HG02623 (cell line): ENCODE data around the gene ZBTB33.

Source experiments
- ATAC-seq: cut with Tn5 transposase; IDR thresholded peaks from one replicate; pipeline ENCODE4 v1.9.1; 2021; ENCODE audit warnings: moderate library complexity; ENCODE audit not compliant: unreplicated experiment

Gene ZBTB33

GRCh38 chrX:120262859-120263708 lies 12.5 kb downstream of the ZBTB33 start:
- no peak for ATAC-seq

DNA sequence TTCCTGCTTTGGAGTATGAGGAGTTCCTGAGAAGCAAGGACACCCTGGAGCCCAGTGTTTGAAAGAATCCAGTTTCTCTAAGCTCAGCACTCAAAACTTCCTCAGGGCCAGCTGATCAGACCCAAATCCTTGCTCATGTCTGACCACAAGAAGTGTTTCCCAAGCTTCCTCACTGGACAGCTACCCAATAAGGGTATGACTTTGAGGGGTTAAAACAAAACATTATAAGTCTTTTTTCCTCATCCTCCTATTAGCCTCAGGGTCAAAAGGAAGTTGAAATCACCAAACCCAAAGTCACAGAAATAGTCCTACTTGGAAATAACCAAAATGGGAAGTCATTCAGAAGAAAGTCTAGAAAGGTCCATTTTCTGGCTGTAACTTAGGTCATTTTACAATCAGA lies 13.7 kb downstream of the ZBTB33 start:
- no peak for ATAC-seq

- no peak for ATAC-seq
These were observed 18.9 kb downstream of the ZBTB33 start for GRCh38 chrX:120269373-120270035.

DNA sequence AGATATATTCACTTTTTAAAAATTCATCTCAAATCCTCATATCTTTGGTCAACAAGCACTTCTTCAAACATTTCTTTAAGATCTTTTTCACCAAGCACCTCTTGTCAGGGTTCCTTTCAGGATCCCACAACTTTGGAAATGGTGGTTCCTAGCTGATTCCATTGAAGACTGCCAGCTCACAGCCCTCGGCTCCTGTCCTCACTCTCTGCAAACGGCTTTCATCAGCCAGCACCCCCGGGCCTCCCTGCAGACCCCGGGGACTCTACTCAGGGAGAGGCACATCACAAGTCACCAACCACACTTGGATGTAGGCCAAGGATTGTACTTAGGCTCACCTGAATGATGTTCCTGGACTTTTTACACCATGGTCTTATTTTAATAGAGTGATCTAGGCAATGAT lies 20.0 kb downstream of the ZBTB33 start:
- no peak for ATAC-seq

GRCh38 chrX:120271218-120271617 lies 20.6 kb downstream of the ZBTB33 start:
- no peak for ATAC-seq

DNA sequence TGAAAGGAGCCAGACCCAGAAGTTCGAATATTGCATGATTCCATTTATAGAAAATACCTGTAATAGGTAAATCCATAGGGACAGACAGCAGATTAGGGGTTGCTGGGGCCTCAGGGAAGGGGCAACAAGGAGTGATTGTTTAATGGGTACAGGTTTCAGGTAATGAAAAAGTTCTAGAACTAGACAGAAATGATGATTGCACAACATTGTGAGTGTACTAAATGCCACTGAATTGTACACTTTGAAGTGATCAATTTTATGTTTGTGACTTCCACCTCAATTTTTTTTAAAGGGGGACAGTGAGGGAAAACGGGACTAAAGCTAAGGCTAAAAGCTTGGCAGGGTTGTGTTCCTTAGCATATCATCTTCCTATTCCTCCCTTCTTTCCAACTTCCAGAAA lies 23.5 kb downstream of the ZBTB33 start:
- ATAC-seq = no peak

DNA sequence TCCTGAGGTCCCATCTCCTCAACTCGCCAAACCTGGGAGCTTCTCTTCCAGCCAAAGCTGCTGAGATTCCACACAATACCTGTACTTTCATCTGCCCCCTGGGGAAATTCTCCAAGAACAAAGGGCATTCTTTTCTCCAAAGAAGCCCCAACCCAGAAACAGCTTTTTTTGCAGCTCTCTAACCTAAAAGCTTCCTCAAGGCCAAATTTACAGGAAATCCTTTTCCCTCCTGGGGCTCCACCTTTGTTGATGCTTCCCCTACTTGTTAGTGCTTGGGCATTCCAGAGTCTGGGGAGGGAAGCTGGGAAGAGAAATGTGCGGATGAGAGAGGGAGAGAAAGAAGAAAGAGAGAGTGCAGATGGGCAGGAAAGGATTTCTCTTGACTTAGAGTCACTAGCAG lies 24.3 kb downstream of the ZBTB33 start:
- no peak for ATAC-seq

DNA sequence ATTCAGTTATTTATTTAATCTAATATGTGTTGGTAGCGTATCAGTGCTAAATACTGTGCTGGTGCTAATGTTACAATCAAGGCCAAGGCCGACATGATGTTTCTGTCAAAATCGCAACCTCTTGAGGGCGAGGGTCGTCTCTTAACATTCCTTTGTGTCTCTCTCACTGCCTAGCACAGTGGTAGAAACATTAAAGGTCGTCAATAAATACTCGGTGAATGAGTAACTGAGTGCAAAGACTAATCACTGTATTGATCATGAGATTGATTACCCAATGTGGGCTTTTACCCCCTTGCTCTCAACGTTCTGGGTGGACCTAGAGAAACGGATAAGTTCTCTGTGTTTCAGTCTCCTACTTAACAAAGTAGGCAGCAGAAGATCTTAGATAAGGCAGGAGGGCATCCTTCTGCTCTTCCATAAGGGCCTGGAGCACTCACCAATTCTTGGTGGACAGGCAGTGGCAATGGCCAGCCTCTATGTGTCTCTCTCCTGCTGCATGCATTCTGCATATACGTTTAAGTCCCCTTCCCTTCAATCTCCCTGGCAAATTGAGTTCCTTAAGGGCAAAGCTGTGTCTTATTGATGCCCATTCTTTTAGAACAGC lies 30.5 kb downstream of the ZBTB33 start:
- ATAC-seq = no peak

DNA sequence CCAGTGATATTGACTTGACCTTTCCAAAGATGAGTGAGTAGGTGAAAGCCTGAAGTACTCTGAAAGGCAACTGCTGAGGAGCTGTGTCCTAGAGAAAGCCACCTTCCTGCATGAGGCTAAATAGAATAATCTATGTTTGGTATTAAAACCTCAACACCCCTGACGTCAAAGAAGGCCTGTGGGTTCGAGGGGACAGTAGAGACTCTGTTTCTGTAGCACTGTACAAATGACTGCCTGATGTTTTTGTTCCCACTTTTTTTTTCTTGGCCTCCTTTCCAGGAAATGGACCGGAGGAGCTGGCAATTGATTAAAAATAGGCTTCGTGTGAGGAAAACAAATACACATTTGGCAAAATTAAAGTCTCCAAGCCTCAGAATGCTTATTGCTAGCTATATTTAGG lies 31.1 kb downstream of the ZBTB33 start:
- ATAC-seq = no peak

DNA sequence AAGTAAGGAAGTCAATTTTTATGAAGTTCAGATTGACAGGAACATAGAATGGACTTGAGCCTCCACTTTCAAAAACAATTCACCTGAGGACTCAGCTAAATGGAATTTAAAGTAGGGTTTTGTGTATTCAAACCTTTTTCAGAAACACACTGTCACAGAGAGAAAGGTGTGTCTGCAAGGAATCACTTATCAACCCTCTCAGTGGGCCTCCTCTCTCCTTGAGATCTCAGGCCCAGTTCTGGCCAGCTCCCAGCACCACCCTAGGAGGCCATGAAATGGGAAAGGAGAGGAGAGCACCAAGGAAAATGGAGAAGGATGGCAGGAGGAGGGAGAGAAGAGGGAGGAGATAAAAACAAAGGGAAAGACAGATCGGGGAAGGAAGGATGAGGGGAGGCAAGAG lies 32.1 kb downstream of the ZBTB33 start:
- no peak for ATAC-seq

DNA sequence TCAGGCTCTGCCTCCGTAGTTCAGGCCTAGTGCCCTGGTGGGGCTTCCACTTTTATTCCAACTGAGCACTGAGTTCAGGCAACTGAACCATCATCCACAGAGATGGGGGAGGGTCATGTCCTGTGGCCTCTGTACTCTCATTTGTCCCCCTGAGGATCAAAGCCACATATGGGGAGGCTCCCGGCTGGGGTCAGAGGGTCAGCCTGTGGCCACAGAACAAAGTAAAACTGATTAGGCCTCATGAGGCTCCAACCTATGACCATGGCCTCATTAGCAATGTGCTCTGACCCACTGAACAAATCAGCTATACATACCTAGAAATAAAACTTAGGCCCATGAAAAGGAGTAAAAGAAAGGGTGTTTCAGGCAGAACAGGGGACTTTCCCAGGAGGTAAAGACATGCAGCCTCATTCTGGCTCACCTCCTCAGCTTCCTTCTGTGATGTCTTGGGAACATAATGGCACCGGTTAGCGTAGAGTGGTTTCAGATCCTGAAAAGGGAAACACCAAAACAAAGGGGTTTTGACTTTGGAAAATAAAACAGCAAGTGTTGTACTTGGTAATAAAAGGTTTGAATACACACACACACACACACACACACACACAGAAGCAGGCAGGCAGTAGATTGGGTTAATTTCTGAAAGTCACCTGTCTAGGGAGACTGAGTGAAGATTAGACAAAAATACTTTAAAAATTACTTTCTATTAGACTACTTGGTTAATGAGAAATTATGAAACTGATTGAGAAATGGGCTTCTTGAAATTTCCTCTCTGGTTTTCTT lies 36.3 kb downstream of the ZBTB33 start:
- ATAC-seq = peak; percentile 44

DNA sequence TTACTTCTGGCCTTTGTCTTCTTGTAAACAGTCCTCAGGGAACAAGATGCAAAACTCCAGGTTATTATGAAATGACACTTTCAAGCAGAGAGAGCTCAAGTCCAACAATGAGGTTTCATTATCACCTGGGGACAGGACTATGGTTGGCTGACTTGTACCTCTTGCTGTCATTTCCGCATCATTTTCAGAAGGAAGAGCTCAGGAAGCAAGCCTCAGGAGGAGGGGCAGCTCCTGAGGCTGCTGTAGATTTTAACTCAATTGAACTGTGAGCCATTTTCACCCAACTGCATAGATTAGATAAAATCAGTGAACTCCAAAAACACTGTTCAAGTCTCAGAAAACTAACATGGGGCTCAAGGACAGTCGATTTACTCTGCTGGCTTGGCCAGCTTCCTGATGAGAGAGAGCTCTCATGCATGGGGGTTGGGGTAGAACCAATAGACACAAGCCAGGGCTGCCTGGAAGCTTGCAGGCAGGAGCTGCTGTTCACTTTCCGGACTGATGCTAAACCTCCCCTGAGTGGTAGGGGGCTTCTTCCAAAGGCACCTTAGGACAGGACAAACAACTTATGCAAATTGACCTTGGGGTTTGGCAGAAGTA lies 37.0 kb downstream of the ZBTB33 start:
- peak; percentile 65 for ATAC-seq

DNA sequence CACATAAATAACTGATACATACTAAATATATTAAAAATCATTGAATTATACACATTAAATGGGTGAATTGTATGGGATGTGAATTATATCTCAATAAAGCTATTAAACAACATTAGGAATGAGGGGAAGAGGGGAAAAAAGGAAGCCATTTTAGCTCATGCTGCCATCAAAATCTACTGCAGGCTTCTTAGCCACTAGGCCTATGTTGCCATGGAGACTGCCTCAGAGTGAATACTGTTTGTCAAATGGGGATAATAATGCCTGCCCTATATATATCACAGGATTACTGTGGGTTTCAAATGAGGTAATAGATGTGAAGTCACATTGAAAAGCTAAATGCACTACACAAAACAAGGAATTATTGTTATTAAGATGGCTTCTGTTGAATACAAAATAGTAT lies 39.5 kb downstream of the ZBTB33 start:
- no peak for ATAC-seq

DNA sequence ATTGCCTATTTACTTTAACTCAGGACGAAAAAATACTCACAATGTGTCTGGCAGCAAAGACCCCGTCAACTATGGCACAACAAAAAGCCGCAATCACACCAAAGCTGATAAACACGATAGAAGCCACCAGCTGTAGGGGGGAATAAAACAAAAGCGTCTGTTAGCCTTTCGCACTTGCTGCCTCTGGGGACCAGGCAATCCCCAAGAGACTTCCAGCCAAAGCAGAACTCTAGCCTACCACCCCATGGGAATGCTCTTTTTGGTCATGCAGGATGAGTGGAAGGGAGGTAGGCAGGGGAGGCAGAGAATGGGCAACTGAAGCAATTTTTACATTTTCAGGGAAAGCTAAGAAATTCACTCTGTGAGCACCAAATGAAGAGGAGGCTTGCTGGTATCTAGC lies 40.6 kb downstream of the ZBTB33 start:
- no peak for ATAC-seq

GRCh38 chrX:120293015-120293414 lies 42.4 kb downstream of the ZBTB33 start:
- no peak for ATAC-seq

DNA sequence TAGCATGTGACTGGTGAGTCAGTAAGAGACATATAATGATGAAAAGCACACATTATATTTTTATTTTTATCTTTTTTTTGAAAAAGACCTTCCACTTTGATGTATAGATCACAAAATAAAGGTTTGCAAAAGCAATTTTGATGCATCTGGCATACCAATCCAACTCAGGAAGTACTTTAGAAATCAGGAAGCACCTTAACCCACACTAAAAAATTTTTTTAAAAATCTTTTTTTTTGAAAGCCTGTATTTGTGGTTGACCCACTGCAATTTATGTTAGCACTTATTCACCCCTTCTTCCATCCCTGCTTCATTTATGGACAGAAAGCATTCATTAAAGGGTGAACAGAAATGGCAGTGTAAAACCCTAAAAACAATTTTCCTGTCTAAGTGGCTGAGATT lies 44.0 kb downstream of the ZBTB33 start:
- ATAC-seq = no peak

DNA sequence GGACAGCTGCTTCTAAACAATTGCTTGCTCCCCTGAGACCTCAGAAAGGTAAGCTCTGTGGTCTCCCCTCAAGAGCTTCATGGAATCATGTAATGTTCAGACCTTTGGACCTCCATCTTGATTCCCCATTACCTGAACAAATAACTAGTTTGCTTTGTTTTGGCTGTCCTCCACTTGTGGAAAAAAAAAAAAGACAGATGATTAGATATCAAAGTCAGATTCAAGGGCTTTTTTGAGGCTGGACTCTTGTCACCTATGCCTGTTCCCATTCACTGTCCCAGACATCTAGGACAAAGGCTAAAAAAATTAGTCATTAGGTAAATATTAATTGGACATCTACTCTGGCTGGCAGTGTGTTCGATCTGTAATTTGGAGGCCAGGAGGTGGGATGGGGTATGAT lies 47.3 kb downstream of the ZBTB33 start:
- ATAC-seq = no peak

DNA sequence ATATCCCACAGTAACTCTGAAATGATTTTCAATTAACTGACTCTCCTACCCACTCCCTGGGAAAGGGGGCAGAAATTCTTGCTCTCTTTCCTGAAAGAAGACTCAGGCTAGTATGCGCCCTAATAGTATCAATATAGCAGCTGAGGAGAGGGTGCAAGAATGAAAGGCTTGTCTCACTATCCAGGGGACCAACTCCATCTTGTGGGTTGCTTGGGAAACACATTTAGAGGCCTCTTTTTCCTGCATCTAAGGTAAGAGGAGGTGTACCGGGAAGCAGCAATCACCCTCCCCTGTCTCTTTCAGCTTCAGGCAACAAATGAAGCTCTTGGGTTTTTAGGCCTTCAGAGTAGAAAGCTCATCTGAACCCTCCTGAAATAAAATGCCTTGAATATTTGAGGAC lies 49.3 kb downstream of the ZBTB33 start:
- ATAC-seq = no peak

DNA sequence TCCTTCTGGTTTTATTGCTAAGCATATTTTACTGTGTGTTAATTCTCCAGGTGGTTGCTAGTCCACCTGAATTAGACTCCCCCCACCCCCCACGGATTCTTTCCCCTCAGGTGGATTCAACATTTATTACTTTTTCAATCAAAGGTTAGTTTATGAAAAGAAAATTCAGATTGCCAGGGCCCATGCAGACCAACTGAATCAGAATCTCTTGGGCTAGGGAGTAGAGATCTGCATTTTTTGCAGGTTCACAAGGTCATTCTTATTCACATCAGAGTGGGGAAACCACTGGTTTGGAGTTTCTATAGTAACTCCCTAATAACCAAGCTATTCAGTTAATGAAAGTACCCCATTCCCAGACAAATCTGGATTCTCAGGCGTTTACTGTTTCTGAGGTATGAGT lies 50.9 kb downstream of the ZBTB33 start:
- ATAC-seq = no peak

GRCh38 chrX:120301960-120302359 lies 51.3 kb downstream of the ZBTB33 start:
- no peak for ATAC-seq

- ATAC-seq = peak; percentile 98
These were observed 51.8 kb downstream of the ZBTB33 start for GRCh38 chrX:120302434-120302833.
